K562 (cell line): ENCODE measurements around the gene GLCCI1. TPM values are rescaled to one million over a fixed set of nuclear protein-coding genes. Genes with fewer than 3 reads are reported as not detected.

Experiments used
- CBFA2T3 ChIP-seq: fragments of 450-650 bp; IDR thresholded peaks from 2 replicates; pipeline ENCODE4 v1.6.1; 2017
- DACH1 ChIP-seq: fragments of 450-650 bp; IDR thresholded peaks from 2 replicates; pipeline ENCODE4 v1.6.1; 2018; ENCODE audit not compliant: partially characterized antibody
- MGA ChIP-seq: fragments of 450-650 bp; IDR thresholded peaks from 2 replicates; pipeline ENCODE4 v1.6.1; 2016; ENCODE audit warnings: mild to moderate bottlenecking, moderate library complexity
- MXD1 ChIP-seq: fragments of 250-450 bp; sonication (Bioruptor Pico); IDR thresholded peaks from 2 replicates; pipeline ENCODE4 v1.8.0; 2021; ENCODE audit warnings: borderline replicate concordance, mild to moderate bottlenecking, moderate library complexity; ENCODE audit not compliant: poor library complexity, severe bottlenecking
- PBX2 ChIP-seq, 2 experiments: IDR thresholded peaks in 1 of 2; conservative IDR thresholded peaks in 1 of 2; 2 replicates each; pipeline ENCODE4 v1.6.1; 2016; ENCODE audit warnings: low read depth in 2 of 2, mild to moderate bottlenecking in 1 of 2, missing compliant biosample characterization in 1 of 2, missing genetic modification characterization in 1 of 2, moderate library complexity in 1 of 2
- PHB ChIP-seq: fragments of 250-450 bp; sonication (Bioruptor Pico); IDR thresholded peaks from 2 replicates; pipeline ENCODE4 v1.5.0; 2021
- TCF7 ChIP-seq: sonication (generic); IDR thresholded peaks from 2 replicates; pipeline ENCODE4 v1.6.1; 2016; ENCODE audit warnings: antibody characterized with exemption, borderline replicate concordance
- ZNF395 ChIP-seq: fragments of 200-800 bp; sonication (Bioruptor generic); IDR thresholded peaks from 2 replicates; pipeline ENCODE4 v1.6.1; 2017; ENCODE audit warnings: missing genetic modification characterization, missing compliant biosample characterization
- polyA plus RNA-seq, 8 experiments: library from polyadenylated mRNA; depleted of rRNA in 4 of 8; stranded (reverse) in 5 of 8; unstranded in 3 of 8; fragments of >200 nt; fragmentation: Nextera tagmentation in 2 of 8; fragmentation: Illumina TruSeq in 1 of 8; extraction: Ambion mirVana in 2 of 8; extraction: Trizol in 1 of 8; gene quantifications; 2 replicates each; pipeline versions ENCODE4 v1.2.1 to v1.2.3, GENCODE V29; 2011 to 2014; ENCODE audit warnings: inconsistent platforms in 1 of 8, missing spikeins in 1 of 8
- total RNA-seq, 7 experiments: library from RNA; depleted of rRNA in 6 of 7; stranded (reverse); fragments of >200 nt in 6 of 7; fragmentation: Illumina TruSeq in 2 of 7; extraction: Trizol in 2 of 7; gene quantifications; 2 replicates each; pipeline versions ENCODE4 v1.2.1 to v1.2.3, GENCODE V29; 2011 to 2021; ENCODE audit warnings: low replicate concordance in 1 of 7

GLCCI1 gene
- total and polyA plus RNA-seq, 9 of the 15 experiments (the other 6 are each of a cell fraction or from before 2014, with no cell fraction given) = 2.7 to 11.9 (median 7.2) TPM

- TF ChIP-seq MGA (no peak), PHB (CRISPR knock-in tag) (no peak), DACH1 (no peak), MXD1 (no peak), ZNF395 (CRISPR knock-in tag) (no peak), PBX2 (CRISPR knock-in tag; IDR thresholded peaks at IDR 0.05; ENCODE audit: low read depth) (no peak), PBX2 (tag; conservative IDR thresholded peaks at IDR 0.05; ENCODE audit: low read depth) (no peak), TCF7 (no peak), CBFA2T3 (no peak)
Observed at GRCh38 chr7:7923818-7924217, 44.8 kb upstream of the GLCCI1 start (continued).
